WTC11 (cell line): ENCODE data around the gene NPTN. TPM values are rescaled to one million over a fixed set of nuclear protein-coding genes. Genes with fewer than 3 reads are reported as not detected.

Experiments
- ATAC-seq: fragments of 200-7000 bp; cut with Tn5 transposase; 2 replicates; pipeline ENCODE4 v1.10.0; 2021; ENCODE audit warnings: mild to moderate bottlenecking, moderate library complexity
- CTCF ChIA-PET: fragments of 300-600 bp; sonication (Branson Sonifier 250); formaldehyde crosslinking; loops from one replicate; lab custom pipeline; 2021; ENCODE audit warnings: antibody characterized with exemption; lab: Charles Lee
- POLR2A ChIA-PET: fragments of 350-600 bp; sonication (Branson Sonifier 250); formaldehyde crosslinking; loops from one replicate; lab custom pipeline; 2021; ENCODE audit warnings: antibody characterized with exemption; lab: Charles Lee
- DNase-seq: peaks from one replicate; pipeline ENCODE4 v3.0.0; 2021; ENCODE audit warnings: low spot score
- H3K27ac Mint-ChIP-seq: 2 replicates; pipeline ENCODE4 v1.8.0; 2021; ENCODE audit warnings: mixed read lengths
- H3K27me3 Mint-ChIP-seq: 2 replicates; pipeline ENCODE4 v1.8.0; 2021; ENCODE audit warnings: low read depth, mild to moderate bottlenecking, moderate library complexity, mixed read lengths
- H3K36me3 Mint-ChIP-seq: 2 replicates; pipeline ENCODE4 v1.8.0; 2021; ENCODE audit warnings: mixed read lengths
- H3K4me1 Mint-ChIP-seq: 2 replicates; pipeline ENCODE4 v1.8.0; 2022; ENCODE audit warnings: mixed read lengths
- H3K4me3 Mint-ChIP-seq: 2 replicates; pipeline ENCODE4 v1.8.0; 2021; ENCODE audit warnings: mild to moderate bottlenecking, moderate library complexity, mixed read lengths
- H3K9me3 Mint-ChIP-seq: 2 replicates; pipeline ENCODE4 v1.8.0; 2021; ENCODE audit warnings: mixed read lengths
- AR ChIP-seq: fragments of 250-450 bp; sonication (Bioruptor Pico); IDR thresholded peaks from 2 replicates; pipeline ENCODE4 v1.9.0; 2021; ENCODE audit warnings: mild to moderate bottlenecking
- ATF1 ChIP-seq: sonication (generic); formaldehyde crosslinking; IDR thresholded peaks from 2 replicates; pipeline ENCODE4 v1.8.1; 2023; ENCODE audit warnings: mild to moderate bottlenecking, moderate library complexity, missing genetic modification reagents
- CBFB ChIP-seq: sonication (generic); formaldehyde crosslinking; IDR thresholded peaks from 2 replicates; pipeline ENCODE4 v1.8.1; 2022; ENCODE audit warnings: mild to moderate bottlenecking, low read depth, missing genetic modification reagents
- EMX1 ChIP-seq: fragments of 250-450 bp; sonication (Bioruptor Pico); IDR thresholded peaks from 2 replicates; pipeline ENCODE4 v1.8.0; 2021; ENCODE audit warnings: mild to moderate bottlenecking
- FOXJ3 ChIP-seq: sonication (generic); formaldehyde crosslinking; IDR thresholded peaks from 2 replicates; pipeline ENCODE4 v1.9.0; 2021; ENCODE audit warnings: missing genetic modification reagents, mild to moderate bottlenecking, borderline replicate concordance
- FOXP1 ChIP-seq: sonication (generic); formaldehyde crosslinking; IDR thresholded peaks from 2 replicates; pipeline ENCODE4 v1.8.0; 2022; ENCODE audit warnings: missing genetic modification reagents, mild to moderate bottlenecking, moderate library complexity, borderline replicate concordance
- FOXP4 ChIP-seq: sonication (generic); formaldehyde crosslinking; IDR thresholded peaks from 2 replicates; pipeline ENCODE4 v1.8.0; 2022; ENCODE audit warnings: mild to moderate bottlenecking, missing genetic modification reagents
- GABPB1 ChIP-seq: sonication (generic); formaldehyde crosslinking; IDR thresholded peaks from 2 replicates; pipeline ENCODE4 v1.8.1; 2023; ENCODE audit warnings: mild to moderate bottlenecking, missing genetic modification reagents
- KAT7 ChIP-seq: sonication (generic); formaldehyde crosslinking; IDR thresholded peaks from 2 replicates; pipeline ENCODE4 v1.8.1; 2023; ENCODE audit warnings: missing genetic modification reagents, mild to moderate bottlenecking, borderline replicate concordance
- MYBL2 ChIP-seq: sonication (generic); formaldehyde crosslinking; IDR thresholded peaks from 2 replicates; pipeline ENCODE4 v1.8.1; 2023; ENCODE audit warnings: mild to moderate bottlenecking, moderate library complexity, missing genetic modification reagents
- RORB ChIP-seq: fragments of 250-450 bp; sonication (Bioruptor Pico); IDR thresholded peaks from 2 replicates; pipeline ENCODE4 v1.9.0; 2021; ENCODE audit warnings: mild to moderate bottlenecking
- ZBTB21 ChIP-seq: sonication (generic); formaldehyde crosslinking; IDR thresholded peaks from 2 replicates; pipeline ENCODE4 v1.8.1; 2023; ENCODE audit warnings: mild to moderate bottlenecking, missing genetic modification reagents, borderline replicate concordance
- ZNF121 ChIP-seq: sonication (generic); formaldehyde crosslinking; IDR thresholded peaks from 2 replicates; pipeline ENCODE4 v1.8.0; 2023; ENCODE audit warnings: missing genetic modification reagents
- total RNA-seq: library from RNA; stranded (reverse); gene quantifications from 3 replicates; pipeline ENCODE4 v1.2.3, GENCODE V29; 2021
- TF ChIP-seq, protein P1 (sequence below): sonication (generic); formaldehyde crosslinking; IDR thresholded peaks from 2 replicates; pipeline ENCODE4 v1.8.0; 2022; ENCODE audit warnings: missing genetic modification reagents
- TF ChIP-seq, protein P2 (sequence below): fragments of 250-450 bp; sonication (Bioruptor Pico); IDR thresholded peaks from 2 replicates; pipeline ENCODE4 v1.9.0; 2021; ENCODE audit warnings: moderate library complexity, mild to moderate bottlenecking, inconsistent platforms, borderline replicate concordance
- TF ChIP-seq, protein P3 (sequence below): sonication (generic); formaldehyde crosslinking; conservative IDR thresholded peaks from 2 replicates; pipeline ENCODE4 v1.8.1; 2023; ENCODE audit warnings: mild to moderate bottlenecking, low read depth, missing genetic modification reagents, moderate library complexity
- TF ChIP-seq, protein P4 (sequence below): sonication (generic); formaldehyde crosslinking; IDR thresholded peaks from 2 replicates; pipeline ENCODE4 v1.8.0; 2022; ENCODE audit warnings: mild to moderate bottlenecking, missing genetic modification reagents

Gene NPTN
- total RNA-seq, 1 experiment from 2014 or later = 116 TPM

DNA sequence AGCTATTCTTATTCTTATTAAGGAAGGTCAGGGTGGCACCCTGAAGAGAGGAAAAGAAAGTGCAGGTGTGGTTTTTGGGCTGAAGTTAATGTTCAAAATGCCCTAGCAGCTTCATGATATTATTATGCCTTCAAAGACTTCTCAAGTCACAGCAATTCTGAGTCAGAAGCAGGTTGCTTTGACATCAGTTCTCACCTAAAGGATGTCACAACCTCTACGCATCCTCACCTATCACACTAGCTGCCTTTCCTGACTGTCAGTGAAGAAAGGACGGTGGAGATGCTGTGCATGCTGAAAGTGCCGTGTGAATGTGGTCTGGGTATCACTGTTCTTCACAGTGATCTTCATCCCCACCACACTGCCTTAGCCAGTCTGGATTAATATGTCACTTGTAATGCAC is 49.6 kb downstream of the NPTN start:
- TF ChIP-seq, protein P1, sequence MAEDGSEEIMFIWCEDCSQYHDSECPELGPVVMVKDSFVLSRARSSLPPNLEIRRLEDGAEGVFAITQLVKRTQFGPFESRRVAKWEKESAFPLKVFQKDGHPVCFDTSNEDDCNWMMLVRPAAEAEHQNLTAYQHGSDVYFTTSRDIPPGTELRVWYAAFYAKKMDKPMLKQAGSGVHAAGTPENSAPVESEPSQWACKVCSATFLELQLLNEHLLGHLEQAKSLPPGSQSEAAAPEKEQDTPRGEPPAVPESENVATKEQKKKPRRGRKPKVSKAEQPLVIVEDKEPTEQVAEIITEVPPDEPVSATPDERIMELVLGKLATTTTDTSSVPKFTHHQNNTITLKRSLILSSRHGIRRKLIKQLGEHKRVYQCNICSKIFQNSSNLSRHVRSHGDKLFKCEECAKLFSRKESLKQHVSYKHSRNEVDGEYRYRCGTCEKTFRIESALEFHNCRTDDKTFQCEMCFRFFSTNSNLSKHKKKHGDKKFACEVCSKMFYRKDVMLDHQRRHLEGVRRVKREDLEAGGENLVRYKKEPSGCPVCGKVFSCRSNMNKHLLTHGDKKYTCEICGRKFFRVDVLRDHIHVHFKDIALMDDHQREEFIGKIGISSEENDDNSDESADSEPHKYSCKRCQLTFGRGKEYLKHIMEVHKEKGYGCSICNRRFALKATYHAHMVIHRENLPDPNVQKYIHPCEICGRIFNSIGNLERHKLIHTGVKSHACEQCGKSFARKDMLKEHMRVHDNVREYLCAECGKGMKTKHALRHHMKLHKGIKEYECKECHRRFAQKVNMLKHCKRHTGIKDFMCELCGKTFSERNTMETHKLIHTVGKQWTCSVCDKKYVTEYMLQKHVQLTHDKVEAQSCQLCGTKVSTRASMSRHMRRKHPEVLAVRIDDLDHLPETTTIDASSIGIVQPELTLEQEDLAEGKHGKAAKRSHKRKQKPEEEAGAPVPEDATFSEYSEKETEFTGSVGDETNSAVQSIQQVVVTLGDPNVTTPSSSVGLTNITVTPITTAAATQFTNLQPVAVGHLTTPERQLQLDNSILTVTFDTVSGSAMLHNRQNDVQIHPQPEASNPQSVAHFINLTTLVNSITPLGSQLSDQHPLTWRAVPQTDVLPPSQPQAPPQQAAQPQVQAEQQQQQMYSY (CRISPR knock-in tag) = no peak
- TF ChIP-seq FOXP4 (CRISPR knock-in tag) = no peak
- TF ChIP-seq EMX1 (CRISPR knock-in tag) = no peak
- TF ChIP-seq KAT7 (CRISPR knock-in tag) = no peak
- TF ChIP-seq MYBL2 (CRISPR knock-in tag) = no peak
- no peak for TF ChIP-seq CBFB (CRISPR knock-in tag)
- TF ChIP-seq, protein P2, sequence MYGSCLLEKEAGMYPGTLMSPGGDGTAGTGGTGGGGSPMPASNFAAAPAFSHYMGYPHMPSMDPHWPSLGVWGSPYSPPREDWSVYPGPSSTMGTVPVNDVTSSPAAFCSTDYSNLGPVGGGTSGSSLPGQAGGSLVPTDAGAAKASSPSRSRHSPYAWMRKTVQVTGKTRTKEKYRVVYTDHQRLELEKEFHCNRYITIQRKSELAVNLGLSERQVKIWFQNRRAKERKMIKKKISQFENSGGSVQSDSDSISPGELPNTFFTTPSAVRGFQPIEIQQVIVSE (CRISPR knock-in tag) = no peak
- no peak for TF ChIP-seq FOXP1 (CRISPR knock-in tag)
- TF ChIP-seq FOXJ3 (CRISPR knock-in tag) = no peak
- TF ChIP-seq ATF1 = no peak
- no peak for TF ChIP-seq AR
- TF ChIP-seq, all 79 proteins: peak for 0

GRCh38 chr15:73582851-73583379 is 50.3 kb downstream of the NPTN start:
- ChIA-PET CTCF (no interaction called here), POLR2A (no interaction called here)
- ATAC-seq (no peak), DNase-seq (no peak)
- Mint-ChIP-seq H3K27me3 (no peaks in the 10 kb centered on the region), H3K4me1 (peaks cover 8% of the 10 kb centered on the region), H3K27ac (no peak overlapping the region), H3K36me3 (peaks cover 54% of the 10 kb centered on the region), H3K4me3 (no peak overlapping the region), H3K9me3 (no peaks in the 10 kb centered on the region)
- TF ChIP-seq, protein P3, sequence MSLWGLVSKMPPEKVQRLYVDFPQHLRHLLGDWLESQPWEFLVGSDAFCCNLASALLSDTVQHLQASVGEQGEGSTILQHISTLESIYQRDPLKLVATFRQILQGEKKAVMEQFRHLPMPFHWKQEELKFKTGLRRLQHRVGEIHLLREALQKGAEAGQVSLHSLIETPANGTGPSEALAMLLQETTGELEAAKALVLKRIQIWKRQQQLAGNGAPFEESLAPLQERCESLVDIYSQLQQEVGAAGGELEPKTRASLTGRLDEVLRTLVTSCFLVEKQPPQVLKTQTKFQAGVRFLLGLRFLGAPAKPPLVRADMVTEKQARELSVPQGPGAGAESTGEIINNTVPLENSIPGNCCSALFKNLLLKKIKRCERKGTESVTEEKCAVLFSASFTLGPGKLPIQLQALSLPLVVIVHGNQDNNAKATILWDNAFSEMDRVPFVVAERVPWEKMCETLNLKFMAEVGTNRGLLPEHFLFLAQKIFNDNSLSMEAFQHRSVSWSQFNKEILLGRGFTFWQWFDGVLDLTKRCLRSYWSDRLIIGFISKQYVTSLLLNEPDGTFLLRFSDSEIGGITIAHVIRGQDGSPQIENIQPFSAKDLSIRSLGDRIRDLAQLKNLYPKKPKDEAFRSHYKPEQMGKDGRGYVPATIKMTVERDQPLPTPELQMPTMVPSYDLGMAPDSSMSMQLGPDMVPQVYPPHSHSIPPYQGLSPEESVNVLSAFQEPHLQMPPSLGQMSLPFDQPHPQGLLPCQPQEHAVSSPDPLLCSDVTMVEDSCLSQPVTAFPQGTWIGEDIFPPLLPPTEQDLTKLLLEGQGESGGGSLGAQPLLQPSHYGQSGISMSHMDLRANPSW (CRISPR knock-in tag) = no peak
- TF ChIP-seq GABPB1 (no peak), ZBTB21 (CRISPR knock-in tag) (no peak), ZNF121 (CRISPR knock-in tag) (no peak), RORB (CRISPR knock-in tag) (no peak)
- TF ChIP-seq, protein P4, sequence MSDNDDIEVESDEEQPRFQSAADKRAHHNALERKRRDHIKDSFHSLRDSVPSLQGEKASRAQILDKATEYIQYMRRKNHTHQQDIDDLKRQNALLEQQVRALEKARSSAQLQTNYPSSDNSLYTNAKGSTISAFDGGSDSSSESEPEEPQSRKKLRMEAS (CRISPR knock-in tag) = no peak
- TF ChIP-seq, protein P2 (CRISPR knock-in tag) = no peak

More for the DNA sequence above, 49.6 kb downstream of the NPTN start:
- Mint-ChIP-seq H3K36me3 (peaks cover 52% of the 10 kb centered on the region), H3K4me3 (no peak overlapping the region), H3K27ac (no peak overlapping the region), H3K4me1 (0 out of 2 replicates have a peak, but pooled peaks cover 3% of the 10 kb centered on the region), H3K27me3 (no peaks in the 10 kb centered on the region), H3K9me3 (no peaks in the 10 kb centered on the region)
- ChIA-PET CTCF (no interaction called here), POLR2A (no interaction called here)
- DNase-seq = no peak
- ATAC-seq = no peak
